AG04450 (cell line): Measurements from ENCODE around the gene PPP1R1B. TPM values are rescaled to one million over a fixed set of nuclear protein-coding genes. Genes with fewer than 3 reads are reported as not detected.

Experiments used
- CTCF ChIA-PET: fragments of 300-600, 350-600 bp; formaldehyde crosslinking; extraction: SDS; loops from one replicate; lab custom pipeline; 2022; ENCODE audit warnings: antibody characterized with exemption, inconsistent platforms; lab: Charles Lee
- POLR2A ChIA-PET: fragments of 350-600 bp; formaldehyde crosslinking; extraction: SDS; loops from one replicate; lab custom pipeline; 2021; ENCODE audit warnings: antibody characterized with exemption, inconsistent platforms; lab: Yijun Ruan, JAX
- DNase-seq: peaks from one replicate; pipeline ENCODE4 v3.0.0-alpha.2; 2011; ENCODE audit warnings: low read depth, low spot score
- H3K27ac ChIP-seq: one replicate; pipeline ENCODE4 v1.5.1; 2012; ENCODE audit warnings: low read depth, low read length, control low read depth
- H3K27me3 ChIP-seq: one replicate; pipeline ENCODE4 v1.6.0; 2012; ENCODE audit warnings: low read length; ENCODE audit not compliant: control insufficient read depth, insufficient read depth
- H3K4me3 ChIP-seq: 2 replicates; pipeline ENCODE4 v1.5.1; 2011; ENCODE audit warnings: mild to moderate bottlenecking, low read depth, low read length, control low read depth
- H3K9me3 ChIP-seq: 2 replicates; pipeline ENCODE4 v1.5.1; 2012; ENCODE audit warnings: low read length; ENCODE audit not compliant: control insufficient read depth, insufficient read depth
- polyA plus RNA-seq: library from polyadenylated mRNA; depleted of rRNA; stranded (reverse); fragments of >200 nt; gene quantifications from 2 replicates; pipeline ENCODE4 v1.2.3, GENCODE V29; 2011
- TF ChIP-seq, protein P1 (sequence below): IDR thresholded peaks from 2 replicates; pipeline ENCODE4 v1.5.1; 2011; ENCODE audit warnings: low read depth, low read length, control low read depth, inconsistent platforms

PPP1R1B gene
- polyA plus RNA-seq, 1 experiment, result not detected

DNA sequence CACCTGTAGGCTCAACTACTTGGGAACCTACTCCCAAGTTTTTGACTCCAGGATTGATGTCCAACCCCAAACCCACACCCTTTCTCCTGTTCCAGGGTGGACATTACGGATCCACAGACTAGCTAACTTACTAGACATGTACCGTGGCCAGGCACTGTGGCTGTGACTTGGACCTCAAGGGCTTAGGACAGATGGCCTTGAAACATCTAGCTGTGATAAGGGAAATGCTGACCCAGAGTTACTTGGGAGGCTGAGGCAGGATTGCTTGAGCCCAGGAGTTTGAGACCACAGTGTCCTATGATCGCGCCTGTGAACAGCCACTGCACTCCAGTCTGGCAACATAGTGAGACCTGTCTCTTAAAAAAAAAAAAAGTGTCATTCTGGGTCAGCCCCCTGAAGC lies 14.3 kb downstream of the PPP1R1B start:
- TF ChIP-seq, protein P1, sequence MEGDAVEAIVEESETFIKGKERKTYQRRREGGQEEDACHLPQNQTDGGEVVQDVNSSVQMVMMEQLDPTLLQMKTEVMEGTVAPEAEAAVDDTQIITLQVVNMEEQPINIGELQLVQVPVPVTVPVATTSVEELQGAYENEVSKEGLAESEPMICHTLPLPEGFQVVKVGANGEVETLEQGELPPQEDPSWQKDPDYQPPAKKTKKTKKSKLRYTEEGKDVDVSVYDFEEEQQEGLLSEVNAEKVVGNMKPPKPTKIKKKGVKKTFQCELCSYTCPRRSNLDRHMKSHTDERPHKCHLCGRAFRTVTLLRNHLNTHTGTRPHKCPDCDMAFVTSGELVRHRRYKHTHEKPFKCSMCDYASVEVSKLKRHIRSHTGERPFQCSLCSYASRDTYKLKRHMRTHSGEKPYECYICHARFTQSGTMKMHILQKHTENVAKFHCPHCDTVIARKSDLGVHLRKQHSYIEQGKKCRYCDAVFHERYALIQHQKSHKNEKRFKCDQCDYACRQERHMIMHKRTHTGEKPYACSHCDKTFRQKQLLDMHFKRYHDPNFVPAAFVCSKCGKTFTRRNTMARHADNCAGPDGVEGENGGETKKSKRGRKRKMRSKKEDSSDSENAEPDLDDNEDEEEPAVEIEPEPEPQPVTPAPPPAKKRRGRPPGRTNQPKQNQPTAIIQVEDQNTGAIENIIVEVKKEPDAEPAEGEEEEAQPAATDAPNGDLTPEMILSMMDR, result no peak
- CTCF ChIA-PET, result interaction anchor here (1.4 to 5.8 kb wide), 2 partner anchors 13 to 20 kb away, joined by 3 to 28 read pairs; no protein-coding TSS in a partner anchor
- Histone ChIP-seq H3K27ac (no peak overlapping the region), H3K4me3 (no peak overlapping the region), H3K27me3 (no peaks in the 10 kb centered on the region), H3K9me3 (no peaks in the 10 kb centered on the region)
- no peak for DNase-seq
- POLR2A ChIA-PET, result interaction anchor here (1.0 kb wide), 1 partner anchor 9 kb away, joined by 3 read pairs; no protein-coding TSS in a partner anchor

DNA sequence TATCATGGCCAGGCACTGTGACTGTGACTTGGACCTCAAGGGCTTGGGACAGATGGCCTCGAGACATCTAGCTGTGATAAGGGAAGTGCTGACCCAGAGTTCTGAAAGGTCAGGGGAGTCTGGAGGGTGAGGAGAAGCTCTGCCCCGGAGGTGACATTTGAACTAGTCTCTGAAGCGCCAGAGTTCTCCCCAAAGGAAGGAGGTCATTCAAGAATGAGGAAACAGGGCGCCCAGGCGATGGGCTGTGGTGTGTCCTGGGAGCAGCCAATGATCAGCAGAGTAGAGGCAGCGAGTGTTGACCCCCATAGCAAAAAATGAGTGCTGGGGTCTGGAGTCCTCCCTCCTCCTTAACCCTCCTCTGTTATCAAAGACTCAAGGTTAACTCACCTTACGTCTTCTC lies 15.1 kb downstream of the PPP1R1B start:
- ChIA-PET POLR2A (no interaction called here), CTCF (interaction anchor here (1.4 to 5.8 kb wide), 3 partner anchors 12 to 21 kb away, joined by 3 to 28 read pairs (median 15); no protein-coding TSS in a partner anchor)
- no peak overlapping the region for H3K4me3 ChIP-seq
- TF ChIP-seq, protein P1, result no peak
- no peaks in the 10 kb centered on the region for H3K9me3 ChIP-seq
- H3K27me3 ChIP-seq, result no peaks in the 10 kb centered on the region
- no peak for DNase-seq
- H3K27ac ChIP-seq, result no peak overlapping the region

- ChIA-PET CTCF (interaction anchor here (3.9 kb wide), 1 partner anchor 21 kb away, joined by 15 read pairs; no protein-coding TSS in a partner anchor), POLR2A (no interaction called here)
- no peak overlapping the region for H3K27ac ChIP-seq
- no peaks in the 10 kb centered on the region for H3K27me3 ChIP-seq
- no peak overlapping the region for H3K4me3 ChIP-seq
- H3K9me3 ChIP-seq, result no peaks in the 10 kb centered on the region
- DNase-seq, result no peak
- TF ChIP-seq, protein P1, result no peak
These were observed 15.7 kb downstream of the PPP1R1B start for GRCh38 chr17:39642291-39643074.

DNA sequence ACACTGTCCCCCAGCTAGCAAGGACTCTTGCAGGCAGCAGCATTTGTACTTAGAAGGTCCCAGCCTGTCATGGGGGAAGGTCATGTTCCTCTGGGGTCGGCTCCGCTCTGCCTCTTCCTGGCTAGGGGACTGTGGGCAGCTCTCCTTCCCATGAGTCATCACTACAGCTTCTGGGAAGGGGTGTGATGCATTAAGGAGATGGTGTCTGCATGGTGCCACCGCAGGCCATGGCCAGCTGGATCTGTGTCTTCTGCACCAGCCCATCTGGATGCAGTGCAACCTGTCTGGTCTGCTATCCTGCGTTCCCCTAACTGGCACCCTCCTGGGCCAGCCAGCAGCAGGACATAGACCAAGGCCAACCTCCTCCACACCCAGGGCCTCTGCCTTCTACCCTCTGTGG lies 16.5 kb downstream of the PPP1R1B start:
- ChIA-PET POLR2A (no interaction called here), CTCF (interaction anchor here (3.9 kb wide), 1 partner anchor 22 kb away, joined by 15 read pairs; no protein-coding TSS in a partner anchor)

More for the DNA sequence above, 16.5 kb downstream of the PPP1R1B start:
- no peaks in the 10 kb centered on the region for H3K9me3 ChIP-seq
- H3K4me3 ChIP-seq, result no peak overlapping the region
- TF ChIP-seq, protein P1, result no peak
- no peak for DNase-seq
- H3K27me3 ChIP-seq, result no peaks in the 10 kb centered on the region
- H3K27ac ChIP-seq, result no peak overlapping the region
